Activated CD4-positive, alpha-beta T cell treated with anti-CD3 and anti-CD28 coated beads for 36 hours (primary cell): ENCODE results near the gene SH3GL1. TPM values are rescaled to one million over a fixed set of nuclear protein-coding genes. Genes with fewer than 3 reads are reported as not detected.
A peak's percentile ranks its signal among the peaks of the same experiment; 100 is the strongest.

Experiments
- ATAC-seq: fragments of 200-7000 bp; cut with Tn5 transposase; one replicate; pipeline ENCODE4 v1.10.0; 2021; ENCODE audit warnings: mild to moderate bottlenecking, moderate library complexity
- CTCF ChIA-PET: fragments of 350-600 bp; sonication (Branson Sonifier 250); formaldehyde crosslinking; loops from one replicate; lab custom pipeline; 2021; ENCODE audit warnings: antibody characterized with exemption; lab: Charles Lee
- POLR2A ChIA-PET: fragments of 350-600 bp; sonication (Branson Sonifier 250); formaldehyde crosslinking; loops from one replicate; lab custom pipeline; 2021; ENCODE audit warnings: antibody characterized with exemption, inconsistent platforms; lab: Charles Lee
- DNase-seq: peaks from one replicate; pipeline ENCODE4 v3.0.0-alpha.2; 2020
- H3K27ac Mint-ChIP-seq: one replicate; pipeline ENCODE4 v1.8.0; 2021; ENCODE audit warnings: mixed read lengths
- H3K27me3 Mint-ChIP-seq: one replicate; pipeline ENCODE4 v1.8.0; 2021; ENCODE audit warnings: mixed read lengths
- H3K36me3 Mint-ChIP-seq: one replicate; pipeline ENCODE4 v1.8.0; 2021; ENCODE audit warnings: low read depth, mixed read lengths
- H3K4me1 Mint-ChIP-seq: one replicate; pipeline ENCODE4 v1.8.0; 2021; ENCODE audit warnings: mixed read lengths
- H3K4me3 Mint-ChIP-seq: one replicate; pipeline ENCODE4 v1.8.0; 2021; ENCODE audit warnings: mild to moderate bottlenecking, moderate library complexity, mixed read lengths
- H3K9me3 Mint-ChIP-seq: one replicate; pipeline ENCODE4 v1.8.0; 2021; ENCODE audit warnings: low read depth, mixed read lengths
- intact Hi-C, 2 experiments: fragments of 100-400 bp; cut with DNase I in 1 of 2; cut with micrococcal nuclease in 1 of 2; formaldehyde crosslinking; loops; one replicate each; pipeline versions ENCODE4 v1.14.2 to v1.15.1; 2022 to 2024; cut with DNase I, micrococcal nuclease
- total RNA-seq, 2 experiments: library from RNA; stranded (reverse); gene quantifications; one replicate each; pipeline ENCODE4 v1.2.3, GENCODE V29; 2021

Gene SH3GL1, protein sequence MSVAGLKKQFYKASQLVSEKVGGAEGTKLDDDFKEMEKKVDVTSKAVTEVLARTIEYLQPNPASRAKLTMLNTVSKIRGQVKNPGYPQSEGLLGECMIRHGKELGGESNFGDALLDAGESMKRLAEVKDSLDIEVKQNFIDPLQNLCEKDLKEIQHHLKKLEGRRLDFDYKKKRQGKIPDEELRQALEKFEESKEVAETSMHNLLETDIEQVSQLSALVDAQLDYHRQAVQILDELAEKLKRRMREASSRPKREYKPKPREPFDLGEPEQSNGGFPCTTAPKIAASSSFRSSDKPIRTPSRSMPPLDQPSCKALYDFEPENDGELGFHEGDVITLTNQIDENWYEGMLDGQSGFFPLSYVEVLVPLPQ
- 10 to 100 TPM; 42.0 to 46.8 TPM for total RNA-seq

DNA sequence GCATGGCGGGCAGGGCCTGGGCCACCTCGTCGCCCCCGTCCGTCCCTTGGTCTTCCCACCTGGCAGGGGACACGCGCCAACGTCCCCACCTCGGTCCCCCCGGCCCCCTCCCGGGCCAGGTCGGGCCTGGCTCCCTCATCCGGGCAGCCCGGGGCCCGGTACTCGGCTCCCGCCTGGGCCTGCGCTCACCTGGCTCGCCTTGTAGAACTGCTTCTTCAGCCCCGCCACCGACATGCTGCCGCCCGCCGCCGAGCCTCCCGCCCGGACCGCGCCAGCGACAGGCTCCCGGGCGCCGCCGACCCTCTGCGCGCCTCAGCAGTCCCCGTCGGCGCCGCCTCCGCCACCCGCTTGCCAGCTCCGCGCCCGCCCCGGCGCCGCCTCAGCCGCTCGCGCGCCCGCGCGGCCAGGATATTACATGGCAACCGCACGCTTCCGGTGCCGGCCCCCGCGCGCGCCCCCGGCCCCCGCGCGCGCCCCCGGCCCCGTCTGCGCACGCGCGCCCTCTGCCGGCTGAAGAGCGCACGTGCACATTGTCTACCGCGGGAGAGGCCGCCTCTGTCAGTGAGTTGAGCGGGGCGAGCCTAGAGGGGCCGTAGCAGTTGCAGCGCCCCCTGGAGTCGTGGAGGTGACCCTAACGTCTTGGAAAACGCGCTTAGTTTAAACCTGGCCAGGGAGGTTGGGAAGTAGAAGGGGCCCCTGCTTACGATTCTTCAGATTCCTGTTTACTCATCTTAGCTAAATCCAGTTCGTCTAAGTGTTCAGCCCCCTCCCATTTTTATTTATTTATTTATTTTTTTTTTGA lies at the start of gene SH3GL1:
TSS of gene SH3GL1 (minus strand) at position 413 of the 802 bp plus-strand sequence. CDS start at position 234, 179 bp downstream.
- ChIA-PET CTCF (interaction anchor here (0.6 to 3.2 kb wide), 9 partner anchors 19 to 252 kb away, joined by 3 to 13 read pairs (median 4); partner anchors contain the start of gene YJU2), POLR2A (interaction anchor here (0.6 to 1.2 kb wide), 2 partner anchors 30 to 133 kb away, joined by 3 read pairs; no protein-coding TSS in a partner anchor)
- H3K9me3 Mint-ChIP-seq: no peaks in the 10 kb centered on the region
- DNase-seq (peak; percentile 95), ATAC-seq (peak; percentile 54)
- peak within 1 kb of the TSS; percentile 93 for H3K4me3 Mint-ChIP-seq
- peaks cover 62% of the 10 kb centered on the region for H3K4me1 Mint-ChIP-seq
- H3K27ac Mint-ChIP-seq: peak within 1 kb of the TSS; percentile 95
- peaks cover 36% of the 10 kb centered on the region for H3K36me3 Mint-ChIP-seq
- intact Hi-C loops: loop anchor here (1.0 to 10.0 kb wide), 12 partner anchors 20 to 1577 kb away; partner anchors contain the start of genes ANKRD24 (in 1 of the 2), DAPK3 (in 1 of the 2), MAP2K2 (in 1 of the 2) and MFSD12 (in 1 of the 2)
- H3K27me3 Mint-ChIP-seq: no peaks in the 10 kb centered on the region

DNA sequence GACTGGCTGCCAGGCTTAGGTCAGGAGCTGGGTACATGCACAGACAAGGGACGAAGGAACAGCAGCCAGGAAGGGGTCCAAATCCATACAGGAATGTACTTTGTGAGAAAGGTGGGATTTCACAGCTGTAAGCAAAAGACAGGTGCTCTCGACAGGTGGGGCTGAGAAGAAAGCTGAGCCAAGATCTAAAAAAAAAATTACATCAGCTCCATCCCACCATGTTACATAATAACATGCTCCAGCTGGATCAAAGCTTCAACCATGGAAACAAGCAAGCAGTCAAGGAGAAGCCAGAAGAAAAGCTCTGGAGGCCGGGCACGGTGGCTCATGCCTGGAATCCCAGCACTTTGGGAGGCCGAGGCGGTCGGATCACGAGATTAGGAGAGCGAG lies 49.3 kb upstream of the SH3GL1 start:
- no peaks in the 10 kb centered on the region for H3K4me1 Mint-ChIP-seq
- DNase-seq (no peak), ATAC-seq (no peak)
- no peak overlapping the region for H3K4me3 Mint-ChIP-seq
- H3K9me3 Mint-ChIP-seq: no peaks in the 10 kb centered on the region
- H3K36me3 Mint-ChIP-seq: peaks cover 24% of the 10 kb centered on the region
- POLR2A ChIA-PET: interaction anchor here (0.6 kb wide), 1 partner anchor 35 kb away, joined by 4 read pairs; no protein-coding TSS in a partner anchor
- H3K27me3 Mint-ChIP-seq: no peaks in the 10 kb centered on the region
- intact Hi-C loops: no loop called here
- CTCF ChIA-PET: interaction anchor here (0.6 kb wide), 1 partner anchor 284 kb away, joined by 4 read pairs; no protein-coding TSS in a partner anchor
- H3K27ac Mint-ChIP-seq: no peak overlapping the region

DNA sequence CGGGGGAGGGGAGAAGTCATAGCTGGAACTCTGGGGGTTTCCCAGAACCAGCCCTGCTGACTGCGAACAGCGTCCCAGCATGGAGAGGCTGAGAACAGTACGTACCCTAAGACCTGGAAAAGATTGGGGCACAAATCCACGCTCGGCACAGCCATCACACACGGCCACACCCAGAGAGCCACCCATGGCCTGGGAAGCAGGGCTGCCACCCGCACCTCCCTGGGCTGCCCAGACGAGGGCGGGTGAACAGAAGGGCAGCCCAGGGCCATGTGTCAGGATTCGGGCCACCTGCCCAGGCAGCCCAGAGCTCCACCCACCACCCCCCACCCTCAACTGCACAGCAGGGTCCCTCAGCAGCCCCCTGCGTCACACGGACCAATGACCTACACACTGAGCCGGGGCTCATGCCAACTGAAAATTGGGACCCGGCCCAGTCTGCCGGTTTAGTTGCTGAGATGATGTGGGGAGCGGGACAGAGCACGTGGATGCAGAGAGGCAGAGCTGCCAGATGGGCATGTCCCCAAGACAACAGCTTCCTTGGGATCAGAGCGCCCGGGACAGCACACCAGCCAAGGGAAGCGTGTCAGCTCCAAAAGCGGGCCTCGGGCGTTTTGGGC lies 48.8 kb upstream of the SH3GL1 start:
- Mint-ChIP-seq H3K27ac (no peak overlapping the region), H3K27me3 (no peaks in the 10 kb centered on the region)
- POLR2A ChIA-PET: interaction anchor here (0.6 kb wide), 1 partner anchor 39 kb away, joined by 4 read pairs; no protein-coding TSS in a partner anchor

DNA sequence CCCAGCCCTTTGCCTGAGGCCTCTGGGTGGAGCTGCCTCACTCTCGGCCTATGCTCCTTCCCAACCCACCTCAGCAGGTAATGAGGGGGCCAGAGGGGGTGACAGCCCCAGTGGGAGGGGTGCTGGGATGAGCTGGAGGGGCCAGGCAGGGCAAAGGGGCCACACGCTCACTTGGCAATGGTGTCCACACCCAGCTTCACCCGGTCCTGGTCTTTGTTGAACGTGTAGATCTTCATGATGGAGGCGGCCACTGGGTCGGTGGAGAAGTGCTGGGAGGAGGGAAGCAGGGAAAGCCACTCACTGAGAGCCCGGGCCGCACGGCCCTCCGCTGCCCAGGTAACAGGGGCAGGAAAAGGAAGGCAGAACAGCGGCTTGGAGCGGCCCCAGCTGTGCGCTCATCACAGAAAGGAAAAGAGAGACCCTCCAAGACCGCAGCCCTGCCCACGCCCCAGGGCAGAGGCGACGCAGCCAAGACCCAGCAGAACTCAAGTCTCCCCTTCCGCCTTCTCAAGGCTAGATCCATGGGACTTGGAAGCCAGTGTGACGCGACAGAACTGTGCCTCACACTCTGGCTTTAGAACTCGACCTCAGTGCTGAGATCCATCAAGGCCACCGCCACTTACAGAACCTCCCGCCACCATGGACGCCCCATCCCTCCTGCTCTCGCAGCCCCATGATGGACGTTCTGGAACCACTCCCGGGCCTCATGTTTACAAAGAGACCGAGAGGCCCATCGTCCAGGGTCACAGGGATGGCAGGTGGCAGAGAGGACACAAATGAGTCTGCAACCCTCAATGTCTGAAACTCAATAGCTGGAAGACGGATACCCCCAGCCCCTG lies 48.0 kb upstream of the SH3GL1 start:
- Mint-ChIP-seq H3K4me1 (no peaks in the 10 kb centered on the region), H3K27ac (no peak overlapping the region)
- intact Hi-C loops: no loop called here

More for the DNA sequence above, 48.8 kb upstream of the SH3GL1 start:
- DNase-seq (no peak), ATAC-seq (no peak)
- Mint-ChIP-seq H3K36me3 (peaks cover 27% of the 10 kb centered on the region), H3K4me3 (no peak overlapping the region), H3K9me3 (no peaks in the 10 kb centered on the region), H3K4me1 (no peaks in the 10 kb centered on the region)
- CTCF ChIA-PET: interaction anchor here (0.6 kb wide), 1 partner anchor 285 kb away, joined by 4 read pairs; no protein-coding TSS in a partner anchor
- intact Hi-C loops: no loop called here

DNA sequence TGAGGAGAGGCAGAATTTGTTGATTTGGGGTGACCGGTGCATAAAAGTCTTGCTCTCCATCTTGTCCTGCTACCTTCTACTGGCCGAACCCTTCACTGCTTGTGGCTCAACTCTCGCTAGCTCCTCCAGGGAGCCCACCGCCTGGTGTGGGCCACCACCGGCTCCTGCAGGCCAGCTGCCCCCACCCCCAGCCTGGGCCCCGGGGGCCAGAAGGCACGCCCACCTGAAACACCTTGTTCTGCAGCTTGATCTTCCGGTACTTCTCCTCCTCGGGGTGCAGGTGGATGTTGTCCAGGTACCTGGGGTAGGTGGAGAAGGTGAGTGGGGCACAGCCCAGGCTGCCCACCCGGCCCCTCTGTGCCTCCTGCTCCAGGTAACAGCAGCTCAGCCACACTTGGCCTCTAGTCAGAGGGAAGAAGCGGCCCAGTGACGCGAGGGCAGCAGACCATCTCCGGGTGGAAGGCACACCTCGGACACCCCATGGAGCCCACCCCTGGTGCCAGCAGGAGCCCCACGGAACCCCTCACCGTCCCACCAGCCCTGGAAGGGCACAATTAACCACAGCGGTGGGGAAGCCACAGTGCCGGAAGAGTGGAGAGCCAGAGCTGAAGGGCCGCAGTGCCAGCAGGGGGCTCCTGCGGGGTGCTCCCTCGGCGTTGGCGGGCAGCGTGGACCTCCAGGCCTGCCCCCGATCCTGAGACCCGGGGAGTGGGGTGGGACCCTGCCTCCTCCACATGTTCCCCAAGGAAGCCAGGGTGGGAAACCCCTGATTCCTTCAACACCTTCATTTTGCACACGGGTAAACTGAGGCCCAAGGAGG lies 47.2 kb upstream of the SH3GL1 start:
- H3K27me3 Mint-ChIP-seq: no peaks in the 10 kb centered on the region
- H3K4me1 Mint-ChIP-seq: no peaks in the 10 kb centered on the region
- intact Hi-C loops: no loop called here
- POLR2A ChIA-PET: no interaction called here
- no peak overlapping the region for H3K27ac Mint-ChIP-seq
- H3K36me3 Mint-ChIP-seq: peaks cover 29% of the 10 kb centered on the region
- no peaks in the 10 kb centered on the region for H3K9me3 Mint-ChIP-seq
- ATAC-seq (no peak), DNase-seq (no peak)
- no peak overlapping the region for H3K4me3 Mint-ChIP-seq
- CTCF ChIA-PET: no interaction called here

More for the DNA sequence above, 48.0 kb upstream of the SH3GL1 start:
- Mint-ChIP-seq H3K4me3 (no peak overlapping the region), H3K27me3 (no peaks in the 10 kb centered on the region), H3K36me3 (peaks cover 27% of the 10 kb centered on the region), H3K9me3 (no peaks in the 10 kb centered on the region)
- POLR2A ChIA-PET: interaction anchor here (0.6 to 0.7 kb wide), 2 partner anchors 11 to 38 kb away, joined by 3 to 4 read pairs; no protein-coding TSS in a partner anchor
- no peak for DNase-seq
- CTCF ChIA-PET: no interaction called here
- ATAC-seq: no peak

DNA sequence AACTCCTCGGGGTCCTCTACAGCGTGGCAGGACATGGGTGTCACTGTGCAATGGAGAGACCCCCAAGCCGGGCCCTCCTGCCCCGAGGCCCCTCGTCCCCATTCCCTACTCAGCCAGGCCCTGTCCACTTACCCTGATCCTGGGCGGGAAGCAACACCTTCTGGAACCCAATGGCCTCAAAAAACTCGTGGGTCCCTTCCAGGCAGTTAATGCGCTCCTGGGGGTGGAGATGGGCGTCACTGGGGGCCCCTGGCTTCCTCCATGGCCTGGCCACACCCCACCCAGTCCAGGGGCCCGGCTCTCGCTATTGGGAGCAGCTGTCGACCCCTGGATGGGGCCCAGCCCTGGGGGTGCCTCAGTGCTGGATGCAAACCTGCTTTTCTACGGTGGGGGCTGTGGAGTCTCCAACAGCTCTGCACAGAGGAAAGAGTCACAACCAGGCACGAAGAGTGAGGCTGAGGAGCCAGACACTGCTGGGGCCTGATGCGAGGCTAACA lies 46.4 kb upstream of the SH3GL1 start:
- ATAC-seq (no peak), DNase-seq (no peak)
- H3K27ac Mint-ChIP-seq: no peak overlapping the region
- intact Hi-C loops: no loop called here
- no peaks in the 10 kb centered on the region for H3K9me3 Mint-ChIP-seq
- peaks cover 29% of the 10 kb centered on the region for H3K36me3 Mint-ChIP-seq
- CTCF ChIA-PET: no interaction called here
- POLR2A ChIA-PET: no interaction called here
- H3K27me3 Mint-ChIP-seq: no peaks in the 10 kb centered on the region
- no peaks in the 10 kb centered on the region for H3K4me1 Mint-ChIP-seq
- H3K4me3 Mint-ChIP-seq: no peak overlapping the region

DNA sequence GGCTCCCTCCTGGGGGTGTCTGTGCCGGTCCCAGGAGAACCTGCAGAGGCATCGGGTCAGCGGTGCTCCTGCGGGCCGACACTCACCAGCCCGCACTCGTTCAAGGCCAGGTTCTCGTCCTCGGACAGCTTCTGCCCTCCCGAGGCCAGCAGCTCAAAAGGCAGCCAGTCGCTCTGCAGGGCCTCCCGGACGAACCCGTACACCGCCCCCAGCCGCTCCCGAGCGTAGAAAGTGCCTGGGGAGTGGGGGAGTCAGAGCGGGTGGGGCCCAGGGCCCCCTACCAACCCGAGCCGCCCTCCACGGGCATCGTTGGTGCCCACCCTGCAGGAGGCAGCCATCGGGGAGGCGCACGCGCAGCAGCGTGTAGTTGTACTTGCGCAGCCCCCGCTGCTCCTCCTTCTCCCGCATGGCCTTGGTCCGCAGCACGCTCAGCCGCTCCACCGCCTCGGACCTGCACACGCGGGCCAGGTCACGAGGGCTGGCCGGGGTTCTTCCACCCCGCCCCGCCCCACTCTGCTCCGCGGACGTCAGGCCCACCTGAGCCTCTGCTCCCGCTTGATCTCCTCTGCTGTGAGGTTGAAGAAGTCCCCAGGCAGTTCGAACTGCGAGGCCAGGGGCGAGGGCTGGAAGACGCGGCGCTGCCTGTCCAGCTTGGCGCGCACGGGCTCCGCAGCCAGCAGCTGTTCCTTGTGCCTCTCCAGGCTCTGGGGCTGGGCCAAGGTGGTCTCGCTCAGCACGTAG lies 45.8 kb upstream of the SH3GL1 start:
- H3K4me3 Mint-ChIP-seq: no peak overlapping the region
- DNase-seq (no peak), ATAC-seq (no peak)
- peaks cover 29% of the 10 kb centered on the region for H3K36me3 Mint-ChIP-seq
- no peaks in the 10 kb centered on the region for H3K4me1 Mint-ChIP-seq
- intact Hi-C loops: no loop called here
- no peak overlapping the region for H3K27ac Mint-ChIP-seq
- ChIA-PET CTCF (no interaction called here), POLR2A (no interaction called here)
- H3K9me3 Mint-ChIP-seq: no peaks in the 10 kb centered on the region
- H3K27me3 Mint-ChIP-seq: no peaks in the 10 kb centered on the region

DNA sequence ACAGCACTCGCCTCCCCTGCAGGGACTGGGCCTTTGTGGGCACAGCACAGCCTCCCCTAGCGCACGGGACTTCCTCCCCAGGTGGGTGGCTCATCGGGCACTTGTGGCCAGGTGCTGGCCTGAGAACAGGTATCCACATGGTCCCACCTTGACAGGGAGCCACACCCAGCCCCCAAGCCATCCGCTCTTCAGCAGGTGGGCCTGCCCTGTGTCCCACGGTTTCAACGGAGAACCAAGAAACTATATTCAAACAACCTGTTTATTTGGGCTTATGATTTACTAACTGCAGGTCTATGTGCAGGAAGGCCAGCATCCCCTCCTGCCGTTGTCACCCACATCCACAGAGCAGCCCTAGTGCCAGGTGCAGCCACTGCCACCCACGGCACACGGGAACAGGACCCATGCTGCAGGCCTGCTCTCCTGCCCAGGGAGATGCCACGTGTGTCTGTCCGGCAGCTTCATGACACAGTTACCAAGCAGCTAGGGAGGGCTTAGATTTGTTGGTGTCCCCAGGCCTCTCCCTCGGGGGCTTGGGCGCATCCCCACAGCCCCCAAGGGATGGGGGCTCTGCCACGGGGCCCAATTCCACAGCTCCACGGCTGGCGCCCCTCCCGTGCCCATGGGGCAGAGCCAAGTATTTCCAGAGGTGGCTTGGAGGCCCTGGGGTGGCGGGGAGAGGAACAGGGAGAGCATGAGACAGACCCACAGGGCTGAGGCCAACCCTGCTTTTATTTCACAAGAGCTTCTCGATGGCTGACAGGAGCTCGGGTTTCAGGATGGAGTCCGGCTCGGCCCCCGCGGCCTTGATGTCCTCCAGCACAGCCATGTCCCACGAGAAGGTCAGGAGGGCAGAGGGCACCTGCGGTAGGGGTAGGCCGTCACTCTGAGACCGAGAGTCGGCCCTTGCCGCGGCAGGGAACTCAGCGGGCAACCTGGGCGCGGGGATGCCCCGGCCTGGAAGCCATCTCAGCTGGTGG lies 44.7 kb upstream of the SH3GL1 start:
- peaks cover 24% of the 10 kb centered on the region for H3K36me3 Mint-ChIP-seq
- ATAC-seq (no peak), DNase-seq (no peak)
- intact Hi-C loops: no loop called here
- H3K27ac Mint-ChIP-seq: no peak overlapping the region
- no peak overlapping the region for H3K4me3 Mint-ChIP-seq
- no peaks in the 10 kb centered on the region for H3K9me3 Mint-ChIP-seq
- no peaks in the 10 kb centered on the region for H3K4me1 Mint-ChIP-seq
- H3K27me3 Mint-ChIP-seq: no peaks in the 10 kb centered on the region
- ChIA-PET CTCF (interaction anchor here (0.7 kb wide), 1 partner anchor 223 kb away, joined by 3 read pairs; no protein-coding TSS in a partner anchor), POLR2A (interaction anchor here (0.6 to 1.4 kb wide), 2 partner anchors 10 to 23 kb away, joined by 4 to 13 read pairs; no protein-coding TSS in a partner anchor)
